DOHH2 (cell line): Measurements from ENCODE around the gene RTP3.
A peak's percentile ranks its signal among the peaks of the same experiment; 100 is the strongest.

ENCODE experiments used
- H3F3A ChIP-seq: fragments of 200-600 bp; sonication (generic), shearing (Covaris generic); 2 replicates; pipeline ENCODE4 v1.6.0; 2016; ENCODE audit warnings: antibody characterized with exemption, mild to moderate bottlenecking; ENCODE audit not compliant: control insufficient read depth, insufficient read depth
- H3K27ac ChIP-seq: fragments of 200-600 bp; sonication (generic); 2 replicates; pipeline ENCODE4 v1.5.1; 2014; ENCODE audit warnings: low read depth, mild to moderate bottlenecking, low read length, moderate library complexity
- H3K27me3 ChIP-seq: fragments of 200-600 bp; sonication (generic); 2 replicates; pipeline ENCODE4 v1.6.1; 2014; ENCODE audit warnings: mild to moderate bottlenecking, low read length, mixed read lengths; ENCODE audit not compliant: control insufficient read depth
- H3K36me3 ChIP-seq: fragments of 200-600 bp; sonication (generic); 2 replicates; pipeline ENCODE4 v1.6.1; 2014; ENCODE audit warnings: mild to moderate bottlenecking, low read length, moderate library complexity, mixed read lengths; ENCODE audit not compliant: control insufficient read depth
- H3K4me1 ChIP-seq: fragments of 200-600 bp; sonication (generic); 2 replicates; pipeline ENCODE4 v1.6.1; 2014; ENCODE audit warnings: mild to moderate bottlenecking, low read length, mixed read lengths; ENCODE audit not compliant: control insufficient read depth
- H3K4me2 ChIP-seq: fragments of 200-600 bp; sonication (generic); 2 replicates; pipeline ENCODE4 v1.6.0; 2014; ENCODE audit warnings: mild to moderate bottlenecking, low read length, moderate library complexity
- H3K4me3 ChIP-seq: fragments of 200-600 bp; sonication (generic); 2 replicates; pipeline ENCODE4 v1.5.1; 2014; ENCODE audit warnings: mild to moderate bottlenecking, low read length, mixed read lengths
- H3K79me2 ChIP-seq: fragments of 200-600 bp; sonication (generic); 2 replicates; pipeline ENCODE4 v1.6.1; 2014; ENCODE audit warnings: mild to moderate bottlenecking, low read length, mixed read lengths; ENCODE audit not compliant: control insufficient read depth
- H3K9me2 ChIP-seq: fragments of 200-600 bp; sonication (generic); replicated peaks from 2 replicates; pipeline ENCODE4 v1.6.1; 2014; ENCODE audit warnings: mild to moderate bottlenecking, low read length, mixed read lengths; ENCODE audit not compliant: control insufficient read depth
- H3K9me3 ChIP-seq: fragments of 200-600 bp; sonication (generic); 2 replicates; pipeline ENCODE4 v1.6.1; 2014; ENCODE audit warnings: antibody characterized with exemption, low read length, mixed read lengths; ENCODE audit not compliant: control insufficient read depth, insufficient read depth
- H4K20me1 ChIP-seq: fragments of 200-600 bp; sonication (generic); 2 replicates; pipeline ENCODE4 v1.6.0; 2014; ENCODE audit warnings: low read depth, mild to moderate bottlenecking, antibody characterized with exemption, low read length, moderate library complexity; ENCODE audit not compliant: control insufficient read depth, insufficient read depth
- EZH2phosphoT487 ChIP-seq: fragments of 200-600 bp; sonication (generic); IDR thresholded peaks from 2 replicates; pipeline ENCODE4 v1.6.1; 2017; ENCODE audit warnings: borderline replicate concordance, mild to moderate bottlenecking, antibody characterized with exemption, low read length, moderate library complexity, mixed read lengths
- TF ChIP-seq, protein P1 (sequence below): fragments of 200-600 bp; sonication (generic); IDR thresholded peaks from one replicate; pipeline ENCODE4 v1.5.1; 2014; ENCODE audit warnings: antibody characterized with exemption, mild to moderate bottlenecking, low read depth, low read length; ENCODE audit not compliant: poor library complexity, severe bottlenecking

The RTP3 gene

DNA sequence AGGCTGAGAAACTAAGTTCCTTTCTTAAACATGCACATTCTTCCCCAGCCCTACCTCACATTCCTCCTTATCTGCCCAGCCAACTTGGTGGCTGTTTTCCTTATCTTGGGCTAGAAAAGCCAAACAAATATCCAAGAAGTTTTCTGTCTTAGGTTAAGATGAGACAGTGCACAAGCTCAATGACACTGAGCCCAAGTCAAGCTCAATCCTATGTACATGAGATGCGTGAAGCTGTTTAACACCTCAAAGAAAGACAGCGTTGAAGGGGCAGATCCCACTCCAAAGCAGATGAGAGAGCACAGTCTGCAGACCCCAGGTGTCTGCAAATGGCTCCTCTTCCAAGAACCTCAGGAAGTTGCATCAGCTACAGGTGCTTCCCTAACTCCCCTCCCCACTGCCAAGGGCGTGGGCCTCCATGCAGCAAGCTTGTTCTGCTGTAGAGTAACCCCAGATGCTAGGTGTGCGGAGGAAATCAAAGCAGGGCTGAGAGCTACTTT is 51.7 kb downstream of the RTP3 start:
- peaks cover 94% of the 10 kb centered on the region for H3K4me1 ChIP-seq
- H3K27ac ChIP-seq: peak overlapping the region; percentile 98
- H3K79me2 ChIP-seq: peaks cover 3% of the 10 kb centered on the region; the same call in 1 of the 2 replicates
- H3K36me3 ChIP-seq: no peaks in the 10 kb centered on the region; the same call in 1 of the 2 replicates
- H3K9me3 ChIP-seq: no peaks in the 10 kb centered on the region
- peak overlapping the region; percentile 68 for H3K4me3 ChIP-seq
- H3K9me2 ChIP-seq: no peaks in the 10 kb centered on the region
- no peaks in the 10 kb centered on the region for H4K20me1 ChIP-seq
- peaks cover 39% of the 10 kb centered on the region for H3F3A ChIP-seq
- no peak for TF ChIP-seq EZH2phosphoT487
- TF ChIP-seq, protein P1, sequence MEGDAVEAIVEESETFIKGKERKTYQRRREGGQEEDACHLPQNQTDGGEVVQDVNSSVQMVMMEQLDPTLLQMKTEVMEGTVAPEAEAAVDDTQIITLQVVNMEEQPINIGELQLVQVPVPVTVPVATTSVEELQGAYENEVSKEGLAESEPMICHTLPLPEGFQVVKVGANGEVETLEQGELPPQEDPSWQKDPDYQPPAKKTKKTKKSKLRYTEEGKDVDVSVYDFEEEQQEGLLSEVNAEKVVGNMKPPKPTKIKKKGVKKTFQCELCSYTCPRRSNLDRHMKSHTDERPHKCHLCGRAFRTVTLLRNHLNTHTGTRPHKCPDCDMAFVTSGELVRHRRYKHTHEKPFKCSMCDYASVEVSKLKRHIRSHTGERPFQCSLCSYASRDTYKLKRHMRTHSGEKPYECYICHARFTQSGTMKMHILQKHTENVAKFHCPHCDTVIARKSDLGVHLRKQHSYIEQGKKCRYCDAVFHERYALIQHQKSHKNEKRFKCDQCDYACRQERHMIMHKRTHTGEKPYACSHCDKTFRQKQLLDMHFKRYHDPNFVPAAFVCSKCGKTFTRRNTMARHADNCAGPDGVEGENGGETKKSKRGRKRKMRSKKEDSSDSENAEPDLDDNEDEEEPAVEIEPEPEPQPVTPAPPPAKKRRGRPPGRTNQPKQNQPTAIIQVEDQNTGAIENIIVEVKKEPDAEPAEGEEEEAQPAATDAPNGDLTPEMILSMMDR: no peak
- peak overlapping the region; percentile 87 for H3K4me2 ChIP-seq
- no peaks in the 10 kb centered on the region for H3K27me3 ChIP-seq

DNA sequence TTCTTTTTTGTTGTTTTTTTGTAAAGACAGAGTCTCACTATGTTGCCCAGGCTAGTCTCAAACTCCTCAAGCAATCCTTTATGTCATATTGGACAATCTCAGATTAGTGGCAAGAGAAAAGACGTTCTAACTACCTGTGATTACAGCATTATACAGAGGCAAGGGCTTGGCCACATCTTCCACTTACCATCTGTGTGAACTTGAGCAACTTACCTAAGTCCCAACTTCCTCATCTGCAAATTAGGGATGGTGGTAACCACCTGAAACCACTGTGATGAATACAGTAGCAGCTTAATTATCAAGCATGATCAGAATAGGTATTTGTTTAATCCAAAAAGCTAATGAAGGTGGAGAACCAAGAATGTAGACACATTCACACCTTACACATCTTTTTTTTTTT is 52.2 kb downstream of the RTP3 start:
- peaks cover 5% of the 10 kb centered on the region for H3K9me3 ChIP-seq
- H3K4me2 ChIP-seq: peak overlapping the region; percentile 87
- TF ChIP-seq, protein P1: no peak
- no peak for TF ChIP-seq EZH2phosphoT487
- H3K36me3 ChIP-seq: no peaks in the 10 kb centered on the region; the same call in 1 of the 2 replicates
- H3K27me3 ChIP-seq: no peaks in the 10 kb centered on the region
- peak overlapping the region; percentile 68 for H3K4me3 ChIP-seq
- peaks cover 3% of the 10 kb centered on the region; the same call in 1 of the 2 replicates for H3K79me2 ChIP-seq
- H3K27ac ChIP-seq: peak overlapping the region; percentile 98
- H4K20me1 ChIP-seq: no peaks in the 10 kb centered on the region
- H3F3A ChIP-seq: peaks cover 39% of the 10 kb centered on the region
- peaks cover 88% of the 10 kb centered on the region for H3K4me1 ChIP-seq
- no peaks in the 10 kb centered on the region for H3K9me2 ChIP-seq
